Activated naive CD4-positive, alpha-beta T cell (primary cell): ENCODE measurements around the gene MLLT11.
"Not testable (repeated sequence)": the region's sequence is repeated elsewhere in the genome, so short reads cannot be mapped to it uniquely, and the experiment has no call there.

ENCODE experiments used
- DNase-seq, 4 experiments: peaks; one replicate each; lab custom pipeline; 2025; lab: John Stamatoyannopoulos, UW

Gene MLLT11

DNA sequence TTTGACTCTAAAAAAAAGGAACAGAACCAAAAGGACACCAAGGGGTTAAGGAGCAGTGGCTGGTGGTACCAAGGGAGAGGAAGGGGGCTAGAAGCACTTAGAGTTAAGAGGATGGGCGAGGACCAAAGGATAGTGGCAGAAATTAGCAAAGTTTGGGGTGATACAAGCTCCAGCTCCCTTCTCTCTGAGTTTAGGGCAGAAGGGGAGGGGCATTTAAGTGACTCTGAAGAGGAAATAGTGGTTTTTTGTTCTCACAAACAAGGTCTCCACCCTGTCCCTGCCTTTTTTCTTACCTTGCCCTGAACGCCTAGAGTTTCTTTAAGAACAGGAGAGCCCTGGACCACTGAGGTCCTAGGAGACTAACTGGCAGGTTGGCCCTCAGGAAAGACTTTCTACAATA is 4.0 kb upstream of the MLLT11 start:
- no peak for DNase-seq

DNA sequence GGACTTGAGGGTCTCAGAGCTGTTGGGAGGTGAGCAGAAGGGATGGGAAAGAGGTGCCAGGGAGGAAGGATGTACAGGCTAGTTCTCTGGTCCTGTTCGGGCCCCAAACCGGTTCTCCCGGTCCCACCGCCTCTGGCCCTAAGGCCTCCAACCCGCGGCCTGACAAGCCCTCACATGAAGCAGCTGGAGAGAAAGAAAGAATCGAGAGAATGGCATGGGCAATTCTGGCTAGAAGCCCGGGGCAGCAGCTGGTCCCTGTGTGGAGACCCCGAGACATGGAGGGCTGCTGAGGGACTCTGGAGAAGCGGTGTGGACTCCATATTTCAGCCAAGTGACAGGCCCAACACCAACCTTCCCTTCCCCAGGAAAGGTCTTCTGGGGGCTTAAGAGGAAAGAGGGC is 1.5 kb upstream of the MLLT11 start:
- no peak for DNase-seq

DNA sequence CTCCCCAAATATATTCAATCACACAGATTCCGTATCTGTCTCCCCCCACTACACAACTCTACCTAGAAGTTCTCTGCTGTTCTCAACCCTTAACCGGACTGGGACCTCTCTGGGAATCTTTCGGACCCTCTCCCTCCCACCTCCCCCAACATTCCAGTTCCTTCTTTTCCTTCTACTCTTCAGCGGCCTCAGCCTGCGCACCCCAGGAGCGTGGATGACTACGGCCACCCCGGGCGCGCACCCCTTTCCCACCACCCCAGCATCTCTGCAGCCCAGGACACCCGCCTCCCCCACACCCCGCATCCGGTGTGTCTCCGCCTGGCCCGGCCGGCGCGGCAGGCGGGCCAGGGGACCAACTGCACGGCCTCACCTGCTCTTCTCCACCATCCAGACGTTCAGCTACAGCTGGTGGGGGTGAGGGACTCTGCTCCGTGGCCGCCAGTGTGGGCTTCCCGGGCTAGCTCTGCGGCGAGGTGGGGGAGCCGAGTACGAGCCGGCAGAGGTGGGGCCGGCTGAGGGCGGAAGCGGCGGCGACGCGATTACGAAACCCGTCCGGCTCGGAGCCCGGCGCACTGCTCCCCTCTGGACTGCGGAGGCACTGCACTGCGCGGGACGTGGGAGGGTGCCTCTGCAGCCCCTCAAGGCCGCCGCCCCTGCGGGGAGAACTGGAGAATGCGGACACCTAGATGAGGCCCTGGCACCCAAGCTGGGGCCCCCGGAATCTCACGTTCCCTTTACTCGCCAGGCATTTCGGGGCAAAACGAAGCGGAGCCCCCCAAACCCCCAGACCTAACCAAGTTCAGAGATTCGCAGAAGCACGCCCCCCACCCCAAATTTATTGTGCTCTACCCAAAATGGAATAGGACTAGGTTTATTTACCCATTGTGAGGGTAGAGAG is 839 bp upstream of the MLLT11 start, which contains the start of gene CDC42SE1:
TSS of gene CDC42SE1 (minus strand) at position 514 of the 898 bp plus-strand sequence. CDS start 3,892 bp downstream, outside the sequence.
- DNase-seq = peak; percentile 46 to 76 (median 62)

DNA sequence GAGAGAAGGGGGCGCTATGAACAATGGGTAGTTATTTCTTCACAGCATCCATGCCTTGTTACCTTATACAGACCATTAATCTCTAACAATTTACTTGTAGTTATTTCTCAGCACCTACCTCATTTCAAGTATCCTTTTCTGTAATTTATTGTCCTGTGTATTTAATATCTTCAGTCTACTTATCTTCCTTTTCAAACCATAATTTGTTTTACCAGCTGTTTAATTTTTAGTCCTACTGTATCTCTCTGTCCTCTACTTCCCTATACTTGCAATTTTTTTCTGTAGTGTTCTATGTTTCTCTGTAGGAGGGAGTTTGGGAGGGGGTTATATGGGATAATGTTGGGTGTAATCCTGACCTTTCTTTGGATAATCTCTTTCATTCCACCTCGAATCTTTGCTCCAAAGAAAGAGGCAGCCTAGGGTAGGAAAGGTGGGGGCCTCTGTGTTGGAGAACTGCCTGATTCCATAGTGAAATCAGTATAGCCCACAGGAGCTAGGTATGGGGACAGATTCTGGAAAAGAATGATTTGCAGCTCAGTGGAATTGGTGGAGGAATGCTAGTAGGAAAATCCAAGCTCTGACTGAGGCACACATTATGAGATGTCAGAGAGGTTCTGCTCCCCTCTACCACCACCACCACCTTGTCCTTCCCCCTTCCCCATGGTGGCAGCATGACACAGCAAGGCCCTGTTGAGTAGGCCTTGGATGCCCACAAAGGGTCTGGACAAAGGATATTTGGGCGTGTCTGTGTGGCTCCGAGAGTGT is 642 bp downstream of the MLLT11 start:
- DNase-seq = no peak

DNA sequence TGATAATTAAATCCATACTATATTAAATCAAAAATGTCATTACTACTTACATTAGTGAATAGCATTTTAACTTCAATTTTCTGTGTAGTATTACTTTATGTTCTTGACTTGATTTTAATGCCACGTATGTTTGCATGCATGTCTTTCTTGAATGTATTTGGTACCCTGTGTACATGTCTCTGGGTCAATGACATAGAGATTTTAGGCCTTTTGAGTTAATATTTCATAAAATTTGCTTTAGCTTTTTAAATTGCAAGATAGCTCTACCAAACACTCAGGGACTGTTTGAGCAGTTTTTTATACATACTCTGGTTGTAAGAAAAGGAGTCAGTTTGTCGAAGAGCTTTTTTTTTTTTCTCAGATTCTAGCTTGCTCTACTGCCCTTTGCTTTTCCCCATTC is 1.5 kb downstream of the MLLT11 start:
- no peak for DNase-seq

DNA sequence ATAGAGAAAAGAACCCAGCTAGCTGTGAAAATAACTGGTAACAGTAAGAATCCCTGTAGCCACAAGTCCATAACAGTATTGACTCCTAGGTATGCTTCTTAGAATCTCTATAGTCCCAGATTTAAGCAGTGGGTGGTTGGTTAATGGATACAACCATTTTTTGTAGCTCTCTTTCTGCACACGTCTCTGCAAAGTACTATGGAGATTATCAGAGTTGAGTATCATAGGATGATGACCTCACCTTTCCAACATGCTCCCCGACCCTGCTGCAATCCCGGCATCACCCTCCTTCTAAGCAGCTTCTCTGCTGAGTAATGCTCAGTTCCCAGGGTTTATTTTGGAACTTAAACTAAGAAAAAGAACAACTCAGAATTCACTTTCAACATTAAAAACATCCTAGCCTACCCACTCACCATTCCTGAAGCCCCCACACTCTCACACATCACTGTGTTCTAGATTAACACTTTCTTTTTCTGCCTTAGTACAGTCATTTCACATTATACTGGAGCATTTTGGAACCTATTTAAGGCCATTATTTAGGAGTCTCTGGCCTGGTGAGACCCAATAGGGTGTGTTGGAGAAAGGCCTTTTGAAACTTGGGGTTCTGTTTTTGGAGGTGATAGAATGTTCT is 2.7 kb downstream of the MLLT11 start:
- DNase-seq = no peak

DNA sequence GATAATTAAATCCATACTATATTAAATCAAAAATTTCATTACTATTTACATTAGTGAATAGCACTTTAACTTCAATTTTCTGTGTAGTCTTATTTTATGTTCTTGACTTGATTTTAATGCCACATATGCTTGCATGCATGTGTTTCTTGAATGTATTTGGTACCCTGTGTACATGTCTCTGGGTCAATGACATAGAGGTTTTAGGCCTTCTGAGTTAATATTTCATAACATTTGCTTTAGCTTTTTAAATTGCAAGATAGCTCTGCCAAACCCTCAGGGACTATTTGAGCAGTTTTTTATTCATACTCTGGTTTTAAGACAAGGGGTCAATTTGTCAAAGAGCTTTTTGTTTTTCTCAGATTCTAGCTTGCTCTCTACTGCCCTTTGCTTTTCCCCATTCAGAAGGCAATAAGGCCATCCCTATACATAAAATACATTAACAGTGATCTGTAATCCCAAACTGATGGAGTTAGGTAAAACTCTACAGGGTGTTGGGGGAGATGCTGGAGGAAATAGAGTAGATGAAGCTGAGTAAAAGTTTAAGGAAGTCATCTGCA is 5.0 kb downstream of the MLLT11 start:
- DNase-seq = no peak

DNA sequence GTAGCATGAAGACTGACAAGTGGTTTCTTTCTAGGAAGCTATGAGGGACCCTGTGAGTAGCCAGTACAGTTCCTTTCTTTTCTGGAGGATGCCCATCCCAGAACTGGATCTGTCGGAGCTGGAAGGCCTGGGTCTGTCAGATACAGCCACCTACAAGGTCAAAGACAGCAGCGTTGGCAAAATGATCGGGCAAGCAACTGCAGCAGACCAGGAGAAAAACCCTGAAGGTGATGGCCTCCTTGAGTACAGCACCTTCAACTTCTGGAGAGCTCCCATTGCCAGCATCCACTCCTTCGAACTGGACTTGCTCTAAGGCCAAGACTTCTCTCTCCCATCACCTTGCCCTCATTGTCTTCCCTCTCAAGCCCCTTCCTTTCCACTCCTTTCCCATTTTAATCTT is 7.0 kb downstream of the MLLT11 start:
- DNase-seq = no peak

DNA sequence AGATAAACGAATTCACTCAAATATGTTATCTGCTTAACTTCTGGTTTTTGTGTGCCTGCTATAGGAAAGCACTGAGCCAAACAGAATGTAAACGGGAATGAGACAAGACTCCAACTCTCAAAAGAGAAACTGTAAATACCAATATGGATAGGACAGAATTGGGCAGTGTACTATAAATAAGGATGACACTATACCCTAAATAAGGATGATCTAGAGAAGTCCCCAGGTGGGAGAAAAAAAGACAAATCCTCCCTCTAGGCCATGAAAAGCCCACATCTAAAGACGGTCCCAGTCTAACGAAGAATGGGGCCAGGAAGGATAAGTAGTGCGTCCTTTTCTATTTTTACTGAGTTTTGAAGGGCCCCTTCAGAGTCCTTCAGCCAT is 8.9 kb downstream of the MLLT11 start:
- no peak for DNase-seq

DNA sequence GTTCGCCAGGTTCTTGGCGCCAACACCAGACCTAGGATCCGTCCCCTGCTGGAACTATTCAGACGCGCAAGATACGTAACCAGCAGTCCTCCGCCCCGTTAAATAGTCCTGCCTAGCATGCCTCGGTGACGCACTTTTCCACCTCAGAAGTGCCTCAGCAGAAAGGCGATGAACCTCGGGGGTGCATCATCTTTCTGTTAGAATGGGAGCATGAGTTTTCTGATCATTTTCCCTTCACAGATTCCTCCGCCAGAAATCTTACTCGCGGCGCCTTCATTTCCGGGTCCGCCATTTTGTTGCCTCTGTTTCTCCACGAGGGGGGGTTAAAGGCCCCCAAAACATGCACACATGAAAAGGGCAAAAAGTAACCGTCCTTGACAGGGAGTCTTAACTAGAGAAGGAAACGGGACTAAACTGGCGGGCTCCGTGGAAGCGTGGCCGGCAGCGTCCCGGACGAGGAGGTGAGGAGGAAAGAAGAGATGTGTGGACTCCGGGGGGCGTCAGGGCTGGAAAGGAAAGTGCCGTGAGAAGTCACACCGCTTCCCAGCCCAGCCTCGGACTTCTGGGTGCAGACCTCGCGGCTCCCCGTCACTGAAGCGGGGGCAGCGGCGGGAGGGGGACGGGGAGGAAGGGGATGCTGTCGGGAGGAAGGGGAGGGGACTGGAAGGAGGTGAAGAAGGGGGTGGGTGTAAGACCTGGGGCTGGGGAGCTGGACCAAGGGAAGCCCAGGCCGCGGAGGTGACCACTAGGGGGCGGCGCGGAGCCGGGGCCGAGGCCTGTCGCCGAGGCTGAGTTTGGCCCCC is 10.5 kb downstream of the MLLT11 start, which contains the start of gene GABPB2:
TSS of gene GABPB2 (plus strand) at position 288 of the 803 bp plus-strand sequence. CDS start 17,429 bp downstream, outside the sequence.
- DNase-seq = peak; percentile 65 to 77 (median 68)

DNA sequence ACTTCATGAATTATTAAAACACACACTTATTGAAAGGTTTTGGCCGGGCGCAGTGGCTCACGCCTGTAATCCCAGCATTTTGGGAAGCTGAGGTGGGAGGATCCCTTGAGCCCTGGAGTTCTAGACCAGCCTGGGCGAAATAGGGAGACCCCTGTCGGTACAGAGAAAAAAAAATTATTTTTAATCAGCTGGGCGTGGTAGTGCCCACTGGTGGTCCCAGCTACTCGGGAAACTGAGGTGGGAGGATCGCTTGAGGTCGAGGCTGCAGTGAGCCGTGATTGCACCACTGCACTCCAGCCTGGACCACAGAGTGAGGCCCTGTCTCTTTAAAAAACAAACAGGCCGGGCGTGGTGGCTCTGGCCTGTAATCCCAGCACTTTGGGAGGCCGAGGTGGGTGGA is 12.0 kb downstream of the MLLT11 start:
- no peak for DNase-seq

DNA sequence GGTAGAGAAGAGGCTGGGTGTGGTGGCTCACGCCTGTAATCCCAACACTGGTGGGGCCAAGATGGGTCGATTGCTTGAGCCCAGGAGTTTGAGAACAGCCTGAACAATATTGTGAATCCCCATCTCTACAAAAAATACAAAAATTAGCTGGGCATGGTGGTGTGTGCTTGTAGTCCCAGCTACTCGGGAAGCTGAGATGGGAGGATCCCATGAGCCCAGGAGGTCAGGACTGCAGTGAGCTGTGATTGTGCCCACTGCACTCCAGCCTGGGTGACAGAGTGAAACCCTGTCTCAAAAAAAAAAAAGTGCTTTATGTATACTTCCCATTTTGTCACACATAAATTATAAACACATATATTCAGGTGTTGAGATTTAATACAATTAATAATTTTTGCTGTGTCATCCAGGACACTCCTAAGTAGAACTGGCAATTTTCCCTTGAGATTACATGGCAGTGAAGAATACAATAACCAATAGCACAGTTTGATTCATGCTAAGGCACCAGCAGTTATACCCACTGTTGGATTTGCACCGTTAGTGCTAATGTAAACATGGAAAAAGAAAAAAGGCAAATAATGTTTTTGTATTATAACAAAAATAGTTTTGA is 25.9 kb downstream of the MLLT11 start:
- DNase-seq = no peak

DNA sequence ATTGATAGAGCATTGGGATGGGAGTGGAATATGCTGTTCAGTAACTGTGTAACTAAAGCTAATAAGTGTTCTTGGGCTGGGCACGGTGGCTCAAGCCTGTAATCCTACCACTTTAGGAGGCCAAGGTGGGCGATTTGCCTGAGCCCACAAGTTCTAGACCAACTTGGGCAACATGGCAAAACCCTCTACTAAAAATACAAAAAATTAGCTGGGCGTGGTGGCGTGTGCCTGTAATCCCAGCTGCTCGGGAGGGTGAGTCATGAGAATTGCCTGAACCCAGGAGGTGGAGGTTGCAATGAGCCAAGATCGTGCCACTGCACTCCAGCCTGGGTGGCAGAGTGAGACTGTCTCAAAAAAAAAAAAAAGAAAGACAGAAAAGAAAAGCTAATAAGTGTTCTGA is 37.2 kb downstream of the MLLT11 start:
- not testable (repeated sequence) for DNase-seq

DNA sequence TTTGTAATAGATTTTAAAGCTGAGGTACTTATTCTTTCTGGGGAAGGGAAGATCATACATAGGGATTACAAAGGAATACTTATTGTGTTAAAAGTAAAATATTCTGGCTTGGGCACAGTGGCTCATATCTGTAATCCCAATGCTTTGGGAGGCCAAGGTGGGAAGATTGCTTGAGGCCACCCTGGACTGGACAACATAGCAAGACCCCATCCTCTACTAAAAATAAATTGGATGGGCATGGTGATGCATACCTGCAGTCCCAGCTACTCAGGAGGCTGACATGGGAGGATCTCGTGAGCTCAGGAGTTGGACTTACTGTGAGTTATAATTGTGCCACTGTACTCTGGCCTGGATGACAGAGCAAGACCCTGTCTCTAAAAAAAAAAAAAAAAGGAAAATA is 37.9 kb downstream of the MLLT11 start:
- DNase-seq = no peak

DNA sequence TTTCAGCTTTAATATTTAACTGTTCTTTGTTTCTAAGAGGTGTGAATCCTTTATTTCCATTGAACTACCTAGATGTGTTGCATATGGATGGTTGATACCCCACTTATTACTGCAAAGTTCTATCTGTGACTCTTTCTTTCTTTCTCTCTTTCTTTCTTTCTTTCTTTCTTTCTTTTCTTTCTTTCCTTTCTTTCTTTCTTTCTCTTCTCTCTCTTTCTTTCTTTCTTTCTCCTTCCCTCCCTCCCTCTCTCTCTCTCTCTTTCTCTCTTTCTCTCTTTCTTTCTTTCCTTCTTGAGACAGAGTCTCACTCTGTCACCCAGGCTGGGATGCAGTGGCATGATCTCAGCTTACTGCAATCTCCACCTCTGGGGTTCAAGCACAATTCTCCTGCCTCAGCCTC is 44.4 kb downstream of the MLLT11 start:
- DNase-seq = no peak

DNA sequence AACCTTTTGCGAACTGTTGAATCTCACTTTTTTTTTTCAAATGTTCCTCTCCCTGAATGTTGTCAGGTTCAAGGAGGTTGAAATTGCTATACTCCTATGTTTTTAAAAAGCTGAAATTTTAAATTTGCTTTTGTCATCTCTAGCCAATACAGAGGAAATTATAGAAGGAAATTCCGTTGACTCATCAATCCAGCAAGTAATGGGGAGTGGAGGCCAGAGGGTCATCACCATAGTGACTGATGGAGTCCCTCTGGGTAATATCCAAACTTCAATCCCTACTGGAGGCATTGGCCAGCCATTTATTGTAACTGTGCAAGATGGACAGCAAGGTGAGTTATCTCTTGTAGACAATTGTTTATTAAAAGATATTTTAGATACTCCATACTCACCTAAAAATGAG is 46.7 kb downstream of the MLLT11 start:
- no peak for DNase-seq

DNA sequence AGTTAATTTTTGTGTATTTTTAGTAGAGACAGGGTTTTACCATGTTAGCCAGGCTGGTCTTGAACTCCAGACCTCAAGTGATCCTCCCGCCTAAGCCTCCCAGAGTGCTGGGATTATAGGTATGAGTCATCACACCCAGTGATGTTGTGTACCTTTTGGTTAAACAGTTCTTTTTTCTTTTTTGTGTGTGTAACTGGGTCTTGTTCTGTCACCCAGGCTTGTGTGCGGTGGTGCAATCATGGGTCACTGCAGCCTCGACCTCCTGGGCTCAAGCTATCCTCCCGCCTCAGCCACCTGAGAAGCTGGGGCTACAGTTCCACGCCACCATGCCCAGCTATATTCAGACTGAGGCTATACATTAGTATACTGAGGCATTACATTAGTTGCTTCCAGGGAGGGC is 48.1 kb downstream of the MLLT11 start:
- DNase-seq = no peak

DNA sequence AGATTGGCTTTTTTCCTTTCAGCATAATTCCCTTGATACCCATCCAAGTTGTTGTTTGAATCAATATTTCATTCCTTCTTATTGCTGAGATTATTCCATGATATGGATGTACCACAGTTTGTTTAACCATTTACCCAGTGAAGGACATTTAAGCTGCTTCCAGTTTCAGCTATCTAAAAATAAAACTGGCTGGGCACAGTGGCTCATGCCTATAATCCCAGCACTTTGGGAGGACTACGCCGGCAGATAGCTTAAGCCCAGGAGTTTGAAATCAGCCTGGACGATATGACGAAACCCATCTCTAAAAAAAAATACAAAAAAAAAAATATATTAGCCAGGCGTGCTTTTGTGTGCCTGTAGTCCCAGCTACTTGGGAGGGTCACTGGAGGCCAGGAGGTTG is 53.7 kb downstream of the MLLT11 start:
- no peak for DNase-seq
